H54 (cell line): ENCODE data around the gene HELZ.

Source experiments
- DNase-seq: peaks from one replicate; pipeline ENCODE4 v3.0.0; 2011; ENCODE audit warnings: low spot score, mixed read lengths; ENCODE audit not compliant: insufficient read length
- FAIRE-seq: peaks from 3 replicates; lab custom pipeline; 2011; peaks lifted over from hg19 to GRCh38; lab: Jason Lieb, UNC
- POLR2A ChIP-seq: IDR thresholded peaks from 2 replicates; pipeline ENCODE4 v1.6.1; 2011; ENCODE audit warnings: low read depth, mild to moderate bottlenecking, low read length

HELZ gene

DNA sequence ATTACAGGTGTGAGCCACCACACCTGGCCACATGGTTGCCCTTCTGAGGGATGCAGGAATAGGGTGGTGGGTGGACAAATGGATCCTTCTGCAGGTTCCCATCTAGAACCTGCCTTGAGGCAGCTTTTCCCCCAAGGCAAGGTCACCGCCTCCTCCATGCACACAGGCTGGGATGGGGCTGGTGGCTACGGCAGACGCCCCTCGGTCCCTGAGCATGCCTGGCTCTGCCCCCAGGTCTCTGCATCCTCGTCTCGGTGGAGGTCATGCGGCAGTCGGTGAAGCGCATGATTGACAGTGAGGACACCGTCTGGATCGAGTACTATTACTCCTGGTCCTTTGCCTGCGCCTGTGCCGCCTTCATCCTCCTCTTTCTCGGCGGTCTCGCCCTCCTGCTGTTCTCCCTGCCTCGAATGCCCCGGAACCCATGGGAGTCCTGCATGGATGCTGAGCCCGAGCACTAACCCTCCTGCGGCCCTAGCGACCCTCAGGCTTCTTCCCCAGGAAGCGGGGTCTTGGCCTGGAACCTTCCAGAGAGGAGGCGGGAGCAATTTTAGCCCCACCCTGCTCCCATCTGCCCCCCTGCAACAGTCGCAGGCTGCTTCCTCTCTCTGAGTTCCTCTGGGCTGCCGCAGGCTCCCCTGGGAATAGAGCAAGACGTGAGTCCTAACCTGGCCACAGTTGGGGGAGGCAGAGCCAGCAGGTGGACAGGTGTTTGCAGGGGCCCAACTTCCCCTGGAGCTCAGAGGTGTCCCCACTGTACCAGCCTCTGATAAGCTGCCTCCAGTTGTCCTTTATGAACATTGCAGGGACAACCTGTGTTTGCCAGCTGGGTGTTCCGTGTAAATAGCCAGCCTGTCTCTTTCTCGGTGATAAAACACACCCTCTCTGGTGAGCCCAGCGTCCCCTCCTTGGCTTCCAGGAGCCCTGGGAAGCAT is 188.9 kb downstream of the HELZ start:
- DNase-seq (no peak), FAIRE-seq (no peak)
- no peak for TF ChIP-seq POLR2A

DNA sequence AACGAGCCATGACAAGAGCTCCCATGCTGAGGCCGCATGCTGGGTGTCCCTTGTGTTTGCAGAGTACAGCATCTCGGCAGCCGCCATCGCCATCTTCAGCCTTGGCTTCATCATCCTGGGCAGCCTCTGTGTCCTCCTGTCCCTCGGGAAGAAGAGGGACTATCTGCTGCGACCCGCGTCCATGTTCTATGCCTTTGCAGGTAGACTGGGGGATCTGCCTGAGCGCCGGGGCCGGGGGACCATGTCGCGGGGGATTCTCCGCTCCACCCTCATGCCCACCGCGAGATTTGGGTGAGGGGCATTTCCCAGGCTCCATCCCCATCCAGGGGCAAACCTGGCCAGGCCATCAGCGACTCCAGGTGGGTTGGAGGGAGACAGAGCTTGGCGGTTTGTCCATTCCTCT is 190.0 kb downstream of the HELZ start:
- FAIRE-seq = no peak
- no peak for TF ChIP-seq POLR2A
- no peak for DNase-seq

DNA sequence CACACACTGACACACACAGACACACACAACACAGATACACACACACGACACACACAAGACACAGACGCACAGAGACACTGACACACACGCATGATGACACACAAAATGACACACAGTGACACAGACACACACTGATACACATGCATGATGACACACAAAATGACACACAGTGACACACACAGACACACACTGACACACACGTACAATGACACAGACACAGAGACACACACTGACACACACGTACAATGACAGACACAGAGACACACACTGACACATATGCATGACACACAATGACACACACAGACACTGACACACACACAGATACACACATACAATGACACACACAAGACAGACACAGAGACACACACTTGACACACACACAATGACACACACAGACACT is 190.4 kb downstream of the HELZ start:
- no peak for DNase-seq
- TF ChIP-seq POLR2A = no peak
- no peak for FAIRE-seq

DNA sequence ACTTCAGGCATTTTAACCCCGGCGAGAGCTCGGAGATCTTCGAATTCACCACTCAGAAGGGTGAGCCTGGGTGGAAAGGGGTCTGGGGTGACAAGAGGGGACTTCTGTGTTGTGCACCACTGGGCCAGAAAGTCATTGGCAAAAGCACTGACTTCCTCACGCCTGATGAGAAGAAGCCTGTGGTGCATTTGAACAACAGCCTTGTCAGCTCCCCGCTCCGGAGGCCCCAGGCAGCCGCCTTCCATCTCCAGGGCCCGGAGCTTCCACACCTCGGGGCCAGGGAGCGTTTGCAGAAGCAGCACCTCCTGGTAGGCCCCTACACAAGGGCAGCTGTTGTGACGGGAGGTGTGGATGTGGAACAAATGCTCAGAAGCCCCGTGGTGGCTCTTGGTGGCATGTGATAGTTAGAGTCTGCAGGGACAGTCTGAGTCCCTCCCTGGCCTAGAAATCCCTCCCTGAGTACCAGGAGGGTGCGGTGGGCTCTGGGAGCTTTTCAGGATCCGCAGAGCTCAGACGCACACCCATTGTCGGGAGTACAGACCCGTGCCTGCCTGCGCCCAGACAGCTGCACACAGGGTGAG is 190.9 kb downstream of the HELZ start:
- TF ChIP-seq POLR2A = no peak
- DNase-seq (no peak), FAIRE-seq (no peak)

DNA sequence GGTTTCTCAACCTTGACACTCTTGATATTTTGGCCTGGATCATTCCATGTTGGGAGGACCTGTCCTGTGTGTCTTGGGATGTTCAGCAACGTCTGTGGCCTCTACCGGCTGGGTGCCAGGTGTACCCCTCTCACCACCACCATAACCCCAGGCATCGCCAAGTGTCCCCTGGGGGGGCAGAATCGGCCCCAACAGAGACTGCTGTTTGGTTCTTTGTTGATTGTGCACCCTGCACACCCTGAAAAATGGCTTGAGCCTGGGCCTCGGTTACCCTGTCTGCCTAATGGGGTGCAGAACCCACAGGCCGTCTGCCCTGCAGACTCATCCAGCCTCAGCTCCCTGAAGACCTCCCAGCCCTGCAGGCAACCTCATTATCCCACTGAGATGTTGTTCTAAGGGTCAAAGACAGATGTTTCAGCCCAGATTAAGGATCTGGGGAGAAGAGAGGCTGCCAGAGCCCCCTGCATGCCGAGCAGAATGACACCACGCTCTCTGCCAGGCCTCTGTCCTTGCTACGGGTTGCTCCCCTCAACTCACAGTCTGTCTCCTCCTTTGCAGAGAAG is 191.5 kb downstream of the HELZ start:
- DNase-seq (no peak), FAIRE-seq (no peak)
- TF ChIP-seq POLR2A = no peak

DNA sequence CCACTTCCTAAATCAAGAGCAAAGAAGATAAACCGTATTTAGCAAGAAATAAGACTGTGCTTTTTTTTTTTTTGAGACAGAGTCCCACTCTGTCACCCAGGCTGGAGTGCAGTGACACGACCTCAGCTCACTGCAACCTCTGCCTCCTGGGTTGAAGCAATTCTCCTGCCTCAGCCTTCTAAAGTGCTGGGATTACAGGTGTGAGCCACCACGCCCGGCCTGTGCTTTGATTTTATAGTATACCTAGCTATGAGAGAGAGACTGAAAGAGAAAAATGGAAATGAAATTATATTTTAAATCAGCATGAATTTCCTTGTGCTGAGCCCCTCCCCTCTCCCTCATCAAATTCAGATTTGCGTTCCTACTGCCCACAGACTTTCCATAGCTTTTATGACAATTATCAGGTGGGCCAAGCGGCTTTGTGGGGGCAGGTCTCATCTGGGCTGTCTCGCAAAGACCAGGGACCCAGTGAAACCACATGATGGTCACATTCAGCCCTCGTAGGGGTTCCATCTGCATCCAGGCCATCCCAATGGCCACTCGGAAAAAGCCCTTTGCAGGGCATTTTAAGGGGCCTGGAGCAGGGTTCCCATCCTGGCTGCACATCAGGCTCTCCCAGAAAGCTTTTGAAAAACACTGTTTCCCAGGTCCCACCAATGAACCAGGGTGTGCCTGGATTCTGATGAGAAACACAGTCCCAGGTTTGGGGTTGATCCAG is 192.1 kb downstream of the HELZ start:
- DNase-seq = no peak
- no peak for FAIRE-seq
- TF ChIP-seq POLR2A = no peak

DNA sequence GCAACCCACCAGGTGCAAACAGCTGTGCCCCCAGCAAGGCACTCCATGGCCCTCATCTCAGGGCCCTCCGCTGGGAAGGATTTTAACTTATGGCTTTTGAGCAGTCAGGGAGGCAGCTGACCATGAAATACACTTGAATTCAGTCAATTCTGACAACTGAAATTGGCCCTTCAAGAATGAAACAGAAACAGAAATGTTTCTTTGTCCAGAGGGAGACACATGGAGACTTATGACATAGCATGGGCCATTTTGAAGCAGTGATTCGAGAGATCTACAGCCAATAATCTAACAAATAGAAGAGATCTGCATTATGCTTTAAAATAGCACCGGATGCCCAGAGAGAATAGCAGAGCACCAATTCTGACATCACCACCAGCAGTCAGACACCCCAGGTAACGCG is 193.2 kb downstream of the HELZ start:
- TF ChIP-seq POLR2A = no peak
- FAIRE-seq = no peak
- no peak for DNase-seq

DNA sequence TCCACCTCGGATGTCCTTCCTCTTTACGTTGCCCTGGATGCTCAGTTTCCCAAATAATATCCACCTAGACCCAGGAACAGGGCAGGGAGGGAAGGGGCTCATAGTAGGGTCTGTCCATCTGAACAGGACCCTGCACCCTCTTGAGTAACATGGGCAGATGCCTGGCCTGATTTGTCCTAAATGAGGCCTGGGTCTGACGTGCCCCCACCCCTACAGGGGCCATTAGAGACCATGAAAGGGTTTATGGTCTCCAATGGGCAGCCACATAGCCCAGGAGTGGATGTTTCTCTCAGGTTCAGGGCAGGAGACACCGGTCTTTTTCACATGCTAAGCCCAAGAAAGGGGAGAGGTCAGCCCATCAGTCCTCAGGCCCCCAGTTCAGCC is 193.8 kb downstream of the HELZ start:
- DNase-seq (no peak), FAIRE-seq (no peak)
- TF ChIP-seq POLR2A = no peak

DNA sequence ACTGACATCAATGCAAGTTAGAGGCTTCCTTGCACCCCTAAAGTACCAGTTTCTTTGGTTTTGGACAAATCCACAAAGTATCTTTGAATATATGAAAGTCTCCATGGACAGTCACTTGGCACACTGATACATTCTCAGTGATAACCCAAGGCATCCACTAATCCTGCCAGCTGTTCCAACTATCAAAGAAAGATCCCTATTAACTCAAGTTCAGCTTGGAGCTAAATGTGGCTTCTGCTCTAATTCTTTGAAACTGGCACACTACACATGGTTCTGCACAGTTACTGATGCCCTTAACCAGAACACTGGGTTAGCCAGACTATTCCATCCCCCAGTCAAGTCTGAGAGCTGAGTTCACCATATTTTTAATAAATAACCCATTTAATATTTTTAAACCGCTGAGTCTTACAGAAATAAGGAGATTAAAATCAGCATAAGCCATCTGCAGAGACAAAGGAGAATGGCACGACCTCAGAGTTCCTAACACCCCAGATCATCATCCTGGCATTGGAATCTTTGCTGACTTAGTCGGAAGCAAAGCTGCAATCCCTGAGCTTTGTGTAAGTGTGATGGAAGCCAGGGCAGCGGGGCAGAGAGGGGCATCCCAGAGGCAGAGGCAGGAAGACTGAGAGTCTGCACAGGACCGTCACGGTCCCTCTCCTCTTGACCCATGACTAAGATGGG is 194.4 kb downstream of the HELZ start:
- TF ChIP-seq POLR2A = no peak
- FAIRE-seq = no peak
- DNase-seq = no peak

DNA sequence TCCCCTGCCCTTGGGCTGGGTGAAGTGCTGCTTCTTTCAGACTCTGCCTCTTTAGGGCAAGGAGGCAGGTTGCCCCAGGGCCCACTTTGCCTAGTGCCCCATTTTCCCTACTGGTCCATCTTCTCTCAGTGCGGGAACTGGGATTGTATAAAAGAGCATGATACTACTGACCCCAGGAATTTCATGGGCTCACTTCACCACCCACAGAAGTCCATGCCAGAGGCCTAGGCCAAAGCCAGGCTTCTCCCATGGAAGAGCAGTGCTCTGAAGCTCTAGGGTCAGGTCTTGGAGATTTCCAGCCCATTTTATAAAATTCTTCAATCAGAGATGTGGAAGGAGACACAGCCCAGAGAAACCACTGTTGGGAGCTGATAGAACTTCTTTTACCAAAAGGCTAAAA is 194.9 kb downstream of the HELZ start:
- DNase-seq (no peak), FAIRE-seq (no peak)
- no peak for TF ChIP-seq POLR2A

DNA sequence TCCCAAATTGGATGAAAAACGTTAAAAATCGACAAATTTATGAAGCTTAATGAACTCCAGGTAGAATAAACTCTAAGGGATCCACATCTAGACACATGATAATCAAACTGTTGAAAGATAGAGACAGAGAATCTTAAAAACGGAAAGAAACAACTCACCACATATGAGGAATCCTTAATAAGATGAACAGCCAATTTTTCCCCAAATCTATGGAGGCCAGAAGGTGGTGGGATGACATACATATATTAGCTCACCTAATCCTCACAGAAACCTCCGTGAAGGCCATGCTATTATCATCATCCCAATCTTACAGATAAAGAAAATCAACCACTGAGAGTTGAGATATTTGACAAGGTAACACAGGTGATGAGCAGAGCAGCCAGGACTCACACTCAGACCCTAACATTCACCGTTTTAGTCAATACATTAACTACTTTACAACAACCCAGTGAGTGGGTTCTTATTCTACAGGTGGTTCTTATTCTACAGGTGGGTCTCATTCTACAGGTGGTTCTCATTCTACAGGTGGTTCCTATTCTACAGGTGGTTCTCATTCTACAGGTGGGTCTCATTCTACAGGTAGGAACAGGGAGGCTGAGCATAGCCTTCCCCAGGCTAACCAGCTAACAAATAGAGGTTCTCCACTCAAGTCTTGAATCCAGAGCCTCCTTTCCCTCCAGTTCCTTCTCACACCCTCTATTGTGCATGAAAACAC is 195.8 kb downstream of the HELZ start:
- no peak for TF ChIP-seq POLR2A
- FAIRE-seq (no peak), DNase-seq (no peak)

DNA sequence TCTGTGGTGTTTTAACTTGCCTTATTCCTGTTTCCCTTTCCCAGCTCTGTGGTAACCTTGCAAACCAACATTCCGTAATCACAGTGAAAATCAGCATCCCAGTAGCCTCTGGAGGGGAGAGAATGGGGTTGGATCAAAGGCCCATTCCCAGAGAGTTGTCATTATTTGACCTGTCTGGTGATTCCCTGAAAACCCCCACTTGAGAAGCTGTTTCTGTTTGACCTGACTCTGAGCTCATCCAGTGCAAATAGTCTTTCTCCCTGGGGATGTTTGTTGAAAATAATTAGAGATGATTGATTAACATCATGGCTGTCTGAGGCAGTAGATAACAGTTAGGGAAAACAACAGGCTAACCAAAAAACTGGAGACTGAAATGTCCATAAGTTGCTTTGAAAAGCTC is 197.6 kb downstream of the HELZ start:
- TF ChIP-seq POLR2A = no peak
- DNase-seq (no peak), FAIRE-seq (no peak)

DNA sequence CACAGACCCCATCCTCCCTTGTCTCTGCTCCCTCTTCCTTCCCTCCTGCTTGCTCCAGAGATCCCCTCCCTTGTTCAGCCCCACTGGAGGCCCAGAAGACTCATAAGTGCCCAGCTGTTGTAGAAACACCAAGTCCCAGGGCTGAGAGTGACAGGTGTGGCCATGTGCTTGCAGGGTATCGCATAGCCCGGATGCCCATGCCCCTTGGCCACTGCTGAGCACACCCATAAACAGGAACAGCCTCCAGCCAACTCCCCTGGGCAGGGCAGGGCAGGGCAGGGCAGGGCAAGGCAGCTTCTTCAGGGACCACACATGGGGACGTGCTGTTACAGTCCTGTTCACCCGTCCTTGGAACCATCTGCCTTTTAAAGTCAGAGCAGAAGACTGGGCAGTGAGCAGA is 198.6 kb downstream of the HELZ start:
- DNase-seq = no peak
- FAIRE-seq = no peak
- TF ChIP-seq POLR2A = no peak

DNA sequence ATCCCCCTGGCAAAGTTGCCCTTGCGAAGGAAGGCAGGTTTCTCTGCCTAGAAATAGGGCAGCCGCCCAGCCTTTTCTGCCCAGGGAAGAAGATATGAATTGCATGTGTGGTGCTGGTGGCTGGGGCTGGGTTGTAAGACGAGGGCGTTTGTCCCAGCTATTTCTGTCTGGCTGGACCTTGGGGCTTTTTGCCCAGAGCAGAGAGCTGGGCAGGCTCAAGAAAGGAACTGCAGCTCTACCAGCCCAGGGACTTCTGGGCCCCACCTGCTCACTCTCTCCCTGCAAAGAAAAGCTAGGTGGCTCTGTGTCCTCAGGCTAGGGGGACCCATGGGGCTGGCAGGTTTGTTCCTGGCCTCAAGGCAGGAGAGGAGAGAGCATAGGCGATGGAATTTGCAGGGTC is 200.1 kb downstream of the HELZ start:
- DNase-seq = no peak
- no peak for FAIRE-seq
- TF ChIP-seq POLR2A = no peak
